Neuronal stem cell (in vitro differentiated cells): ENCODE measurements around the gene SMIM27.
A peak's percentile ranks its signal among the peaks of the same experiment; 100 is the strongest.

Experiments used
- DNase-seq: peaks from one replicate; pipeline ENCODE4 v3.0.0-alpha.2; 2013; ENCODE audit warnings: low spot score
- H2AFZ ChIP-seq: one replicate; pipeline ENCODE4 v1.6.1; 2013; ENCODE audit warnings: mild to moderate bottlenecking, low read length, inconsistent platforms
- H2AK5ac ChIP-seq: 2 replicates; pipeline ENCODE4 v1.6.1; 2013; ENCODE audit warnings: low read depth, mild to moderate bottlenecking, inconsistent platforms, low read length, moderate library complexity, mixed read lengths
- H2BK120ac ChIP-seq: 2 replicates; pipeline ENCODE4 v1.6.1; 2013; ENCODE audit warnings: low read depth, mild to moderate bottlenecking, inconsistent platforms, low read length, moderate library complexity, mixed read lengths
- H2BK12ac ChIP-seq: one replicate; pipeline ENCODE4 v1.6.1; 2013; ENCODE audit warnings: low read length, inconsistent platforms
- H2BK15ac ChIP-seq: 2 replicates; pipeline ENCODE4 v1.6.1; 2013; ENCODE audit warnings: mild to moderate bottlenecking, low read length, inconsistent platforms, mixed read lengths
- H2BK5ac ChIP-seq: one replicate; pipeline ENCODE4 v1.6.1; 2013; ENCODE audit warnings: inconsistent platforms, mild to moderate bottlenecking, low read length, moderate library complexity
- H3K14ac ChIP-seq: one replicate; pipeline ENCODE4 v1.6.1; 2013; ENCODE audit warnings: low read length, inconsistent platforms
- H3K18ac ChIP-seq: 2 replicates; pipeline ENCODE4 v1.6.1; 2013; ENCODE audit warnings: low read length, inconsistent platforms
- H3K23ac ChIP-seq: 2 replicates; pipeline ENCODE4 v1.6.1; 2013; ENCODE audit warnings: low read depth, mild to moderate bottlenecking, mixed read lengths, low read length, inconsistent platforms; ENCODE audit not compliant: poor library complexity
- H3K27ac ChIP-seq: replicated peaks from 3 replicates; pipeline ENCODE4 v1.5.1; 2013; ENCODE audit warnings: low read length, inconsistent platforms
- H3K27me3 ChIP-seq, 3 experiments: 2 replicates each; pipeline ENCODE4 v1.6.1; 2013; ENCODE audit warnings: low read length in 3 of 3, mild to moderate bottlenecking in 2 of 3, inconsistent platforms in 1 of 3, low read depth in 1 of 3, mixed read lengths in 1 of 3, moderate library complexity in 1 of 3; ENCODE audit not compliant: control insufficient read depth in 3 of 3, insufficient read depth in 3 of 3
- H3K36me3 ChIP-seq, 2 donors: replicated peaks in 1 of 2; 2 replicates each; pipeline ENCODE4 v1.6.1; 2013; ENCODE audit warnings: low read length in 2 of 2; ENCODE audit not compliant: control insufficient read depth in 2 of 2, insufficient read depth in 2 of 2
- H3K4ac ChIP-seq: 2 replicates; pipeline ENCODE4 v1.6.1; 2013; ENCODE audit warnings: inconsistent platforms, mild to moderate bottlenecking, low read length, moderate library complexity
- H3K4me1 ChIP-seq, 2 donors: 1 replicate in 1 of 2; 2 replicates in 1 of 2; pipeline ENCODE4 v1.6.1; 2013; ENCODE audit warnings: low read length in 2 of 2, low read depth in 1 of 2; ENCODE audit not compliant: control insufficient read depth in 2 of 2, insufficient read depth in 1 of 2
- H3K4me2 ChIP-seq: one replicate; pipeline ENCODE4 v1.6.1; 2013; ENCODE audit warnings: mild to moderate bottlenecking, low read length, inconsistent platforms; ENCODE audit not compliant: insufficient read depth, poor library complexity, severe bottlenecking
- H3K4me3 ChIP-seq, 2 donors: 2 replicates each; pipeline ENCODE4 v1.5.1; 2013; ENCODE audit warnings: low read length in 2 of 2, mild to moderate bottlenecking in 2 of 2, inconsistent platforms in 1 of 2, moderate library complexity in 1 of 2
- H3K79me1 ChIP-seq: one replicate; pipeline ENCODE4 v1.6.1; 2013; ENCODE audit warnings: low read depth, mild to moderate bottlenecking, inconsistent platforms, low read length, moderate library complexity
- H3K9ac ChIP-seq: one replicate; pipeline ENCODE4 v1.6.1; 2013; ENCODE audit warnings: mild to moderate bottlenecking, low read depth, low read length, inconsistent platforms; ENCODE audit not compliant: poor library complexity
- H3K9me3 ChIP-seq, 2 donors: replicated peaks in 1 of 2; 2 replicates each; pipeline versions ENCODE3 to v1.6.1; 2013; ENCODE audit warnings: low read length in 2 of 2, mild to moderate bottlenecking in 2 of 2, inconsistent platforms in 1 of 2, low read depth in 1 of 2, mixed read lengths in 1 of 2, moderate library complexity in 1 of 2; ENCODE audit not compliant: control insufficient read depth in 2 of 2, insufficient read depth in 1 of 2
- H4K8ac ChIP-seq: one replicate; pipeline ENCODE4 v1.6.1; 2013; ENCODE audit warnings: low read depth, mild to moderate bottlenecking, inconsistent platforms, low read length, moderate library complexity
- H4K91ac ChIP-seq: one replicate; pipeline ENCODE4 v1.6.1; 2013; ENCODE audit warnings: low read length, low read depth, mild to moderate bottlenecking, inconsistent platforms; ENCODE audit not compliant: poor library complexity
- WGBS, 2 donors: extraction: QIAGEN DNeasy Blood & Tissue Kit; methylation state at CpG; one replicate each; pipeline ENCODE4 v1.1.7; 2013; ENCODE audit warnings: missing lambda C conversion rate in 2 of 2, mixed read lengths in 1 of 2; ENCODE audit not compliant: insufficient read length in 2 of 2, insufficient replicate concordance in 1 of 2; ENCODE audit errors: extremely low coverage in 2 of 2; 5-methylcytosine and 5-hydroxymethylcytosine counted together

The SMIM27 gene

GRCh38 chr9:32579706-32580331 lies 27.7 kb downstream of the SMIM27 start:
- WGBS, 2 donors: 100% methylated on average over 1 of the region's 4 CpGs

GRCh38 chr9:32580631-32581300 lies 28.6 kb downstream of the SMIM27 start:
- Histone ChIP-seq H4K8ac (no peak overlapping the region), H3K79me1 (no peaks in the 10 kb centered on the region), H3K4me2 (no peak overlapping the region), H3K14ac (no peak overlapping the region), H3K27ac (no peak overlapping the region), H3K9ac (no peak overlapping the region), H2BK5ac (no peak overlapping the region), H3K4me3 (no peak overlapping the region), H3K4me1 (peaks cover 1 to 4% of the 10 kb centered on the region in 2 donors), H2BK12ac (no peak overlapping the region), H4K91ac (no peak overlapping the region), H2AK5ac (no peak overlapping the region), H3K36me3 (no peaks in the 10 kb centered on the region), H2BK120ac (no peak overlapping the region), H3K4ac (no peak overlapping the region), H3K9me3 (no peaks in the 10 kb centered on the region), H3K23ac (no peak overlapping the region), H3K27me3 (peaks cover 0 to 11% (median 0%) of the 10 kb centered on the region in 3 experiments), H2BK15ac (no peak overlapping the region), H2AFZ (peak overlapping the region; percentile 59), H3K18ac (no peak overlapping the region)
- WGBS, 2 donors: no CpG with 5 or more reads among the region's 3 CpGs
- DNase-seq: no peak

More at GRCh38 chr9:32579706-32580331, 27.7 kb downstream of the SMIM27 start:
- peaks cover 0 to 11% (median 0%) of the 10 kb centered on the region in 3 experiments for H3K27me3 ChIP-seq
- no peaks in the 10 kb centered on the region for H3K36me3 ChIP-seq
- H3K4me1 ChIP-seq: peaks cover 1 to 4% of the 10 kb centered on the region in 2 donors
- DNase-seq: peak; percentile 54
- H3K9ac ChIP-seq: no peak overlapping the region
- no peak overlapping the region for H3K4me3 ChIP-seq
- H2BK120ac ChIP-seq: no peak overlapping the region
- H3K27ac ChIP-seq: no peak overlapping the region
- no peak overlapping the region for H3K4me2 ChIP-seq
- H2BK5ac ChIP-seq: no peak overlapping the region
- no peak overlapping the region for H2AK5ac ChIP-seq
- H4K8ac ChIP-seq: no peak overlapping the region
- no peak overlapping the region for H3K18ac ChIP-seq
- peak overlapping the region; percentile 25 for H2AFZ ChIP-seq
- H3K9me3 ChIP-seq: no peaks in the 10 kb centered on the region
- no peak overlapping the region for H3K23ac ChIP-seq
- no peak overlapping the region for H2BK15ac ChIP-seq
- no peaks in the 10 kb centered on the region for H3K79me1 ChIP-seq
- no peak overlapping the region for H3K4ac ChIP-seq
- H2BK12ac ChIP-seq: no peak overlapping the region
- no peak overlapping the region for H4K91ac ChIP-seq
- no peak overlapping the region for H3K14ac ChIP-seq

- peak overlapping the region; percentile 11 for H2AFZ ChIP-seq
- no peaks in the 10 kb centered on the region for H3K79me1 ChIP-seq
- no CpG with 5 or more reads among the region's 3 CpGs for WGBS, 2 donors
- no peak overlapping the region for H2AK5ac ChIP-seq
- no peak overlapping the region for H3K23ac ChIP-seq
- no peak overlapping the region for H3K9ac ChIP-seq
- no peak overlapping the region for H2BK15ac ChIP-seq
- no peak overlapping the region for H3K27ac ChIP-seq
- peaks cover 1 to 4% of the 10 kb centered on the region in 2 donors for H3K4me1 ChIP-seq
- H3K27me3 ChIP-seq: peaks cover 0 to 11% (median 0%) of the 10 kb centered on the region in 3 experiments
- H2BK120ac ChIP-seq: no peak overlapping the region
- no peak overlapping the region for H3K18ac ChIP-seq
- no peak overlapping the region for H2BK12ac ChIP-seq
- H3K4ac ChIP-seq: no peak overlapping the region
- no peak overlapping the region for H3K4me3 ChIP-seq
- H4K8ac ChIP-seq: no peak overlapping the region
- no peaks in the 10 kb centered on the region for H3K9me3 ChIP-seq
- no peak overlapping the region for H2BK5ac ChIP-seq
- H3K36me3 ChIP-seq: no peaks in the 10 kb centered on the region
- no peak overlapping the region for H3K4me2 ChIP-seq
- no peak overlapping the region for H3K14ac ChIP-seq
- peak; percentile 40 for DNase-seq
- no peak overlapping the region for H4K91ac ChIP-seq
These were observed 29.5 kb downstream of the SMIM27 start for GRCh38 chr9:32581512-32582143.

DNA sequence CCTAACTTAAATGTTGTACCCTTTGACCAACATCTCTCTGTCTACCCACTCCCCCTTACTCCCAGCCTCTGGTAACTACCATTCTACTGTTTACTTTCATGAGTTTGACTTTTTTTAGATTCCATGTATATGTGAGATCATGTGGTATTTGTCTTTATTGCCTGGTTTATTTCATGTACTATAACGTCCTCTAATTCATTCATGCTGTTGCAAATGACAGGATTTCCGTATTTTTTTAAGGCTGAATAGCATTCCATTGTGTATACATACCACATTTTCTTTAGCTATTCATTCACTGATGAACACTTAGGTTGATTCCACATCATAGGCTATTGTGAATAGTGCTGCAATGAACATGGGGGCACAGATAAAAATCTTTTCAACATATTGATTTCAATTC lies 32.7 kb downstream of the SMIM27 start:
- Histone ChIP-seq H2BK120ac (no peak overlapping the region), H3K79me1 (no peaks in the 10 kb centered on the region), H3K4ac (no peak overlapping the region), H3K9me3 (no peaks in the 10 kb centered on the region), H3K36me3 (no peaks in the 10 kb centered on the region), H3K4me2 (no peak overlapping the region), H3K4me1 (peaks cover 1 to 4% of the 10 kb centered on the region in 2 donors), H2AFZ (no peak overlapping the region), H3K4me3 (no peak overlapping the region), H3K27ac (no peak overlapping the region), H2BK15ac (no peak overlapping the region), H4K8ac (no peak overlapping the region), H3K18ac (no peak overlapping the region), H3K23ac (no peak overlapping the region), H3K27me3 (peaks cover 0 to 5% (median 0%) of the 10 kb centered on the region in 3 experiments), H3K9ac (no peak overlapping the region), H3K14ac (no peak overlapping the region), H2AK5ac (no peak overlapping the region), H2BK12ac (no peak overlapping the region), H2BK5ac (no peak overlapping the region), H4K91ac (no peak overlapping the region)
- no peak for DNase-seq
- no CpG with 5 or more reads among the region's 2 CpGs for WGBS, 2 donors
